BLaER1 (cell line): ENCODE results near the gene CHAMP1.
A peak's percentile ranks its signal among the peaks of the same experiment; 100 is the strongest.

Source experiments
- H3K27ac ChIP-seq: shearing (Covaris generic); formaldehyde crosslinking; 2 replicates; pipeline ENCODE4 v1.8.1; 2022
- H3K27me3 ChIP-seq: shearing (Covaris generic); formaldehyde crosslinking; 2 replicates; pipeline ENCODE4 v1.8.1; 2022
- H3K36me3 ChIP-seq: shearing (Covaris generic); formaldehyde crosslinking; 2 replicates; pipeline ENCODE4 v1.8.1; 2022
- H3K4me1 ChIP-seq: shearing (Covaris generic); formaldehyde crosslinking; 2 replicates; pipeline ENCODE4 v1.8.1; 2022
- H3K4me2 ChIP-seq: shearing (Covaris generic); formaldehyde crosslinking; 2 replicates; pipeline ENCODE4 v1.8.1; 2022
- H3K4me3 ChIP-seq: shearing (Covaris generic); formaldehyde crosslinking; 2 replicates; pipeline ENCODE4 v1.8.1; 2022
- H3K9ac ChIP-seq: shearing (Covaris generic); formaldehyde crosslinking; 2 replicates; pipeline ENCODE4 v1.8.1; 2022
- H3K9me3 ChIP-seq: shearing (Covaris generic); formaldehyde crosslinking; 2 replicates; pipeline ENCODE4 v1.8.1; 2022
- H4K20me1 ChIP-seq: shearing (Covaris generic); formaldehyde crosslinking; 2 replicates; pipeline ENCODE4 v1.8.1; 2022
- Cebpa-rat ChIP-seq: shearing (Covaris generic); IDR thresholded peaks from 2 replicates; pipeline ENCODE4 v1.8.1; 2022

The CHAMP1 gene

DNA sequence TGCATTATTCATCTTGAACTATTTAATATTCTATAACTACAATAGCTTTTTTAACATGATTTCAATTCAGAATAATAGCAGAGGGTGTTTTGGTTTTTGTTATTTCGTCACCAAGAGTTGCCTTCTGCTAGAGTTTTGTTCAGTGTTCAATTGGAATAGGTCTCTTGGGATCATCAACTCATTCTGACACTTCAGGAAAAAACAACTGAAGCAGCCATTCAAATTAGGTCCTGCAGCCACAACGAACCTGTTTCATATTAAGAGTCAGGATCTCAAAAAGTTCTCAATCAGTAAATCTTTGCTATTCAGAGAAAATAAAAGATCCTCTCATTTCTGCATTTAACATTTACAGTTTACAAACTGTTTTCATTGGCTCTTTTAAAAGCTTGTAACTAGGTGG lies 2.4 kb upstream of the CHAMP1 start:
- peaks cover 23% of the 10 kb centered on the region for H4K20me1 ChIP-seq
- TF ChIP-seq Cebpa-rat, result no peak
- no peaks in the 10 kb centered on the region for H3K27me3 ChIP-seq
- H3K27ac ChIP-seq, result no peak overlapping the region
- H3K4me3 ChIP-seq, result no peak overlapping the region
- no peak overlapping the region for H3K9ac ChIP-seq
- H3K4me1 ChIP-seq, result peaks cover 63% of the 10 kb centered on the region
- H3K36me3 ChIP-seq, result peaks cover 4% of the 10 kb centered on the region
- peak overlapping the region; percentile 79 for H3K4me2 ChIP-seq
- no peaks in the 10 kb centered on the region for H3K9me3 ChIP-seq

DNA sequence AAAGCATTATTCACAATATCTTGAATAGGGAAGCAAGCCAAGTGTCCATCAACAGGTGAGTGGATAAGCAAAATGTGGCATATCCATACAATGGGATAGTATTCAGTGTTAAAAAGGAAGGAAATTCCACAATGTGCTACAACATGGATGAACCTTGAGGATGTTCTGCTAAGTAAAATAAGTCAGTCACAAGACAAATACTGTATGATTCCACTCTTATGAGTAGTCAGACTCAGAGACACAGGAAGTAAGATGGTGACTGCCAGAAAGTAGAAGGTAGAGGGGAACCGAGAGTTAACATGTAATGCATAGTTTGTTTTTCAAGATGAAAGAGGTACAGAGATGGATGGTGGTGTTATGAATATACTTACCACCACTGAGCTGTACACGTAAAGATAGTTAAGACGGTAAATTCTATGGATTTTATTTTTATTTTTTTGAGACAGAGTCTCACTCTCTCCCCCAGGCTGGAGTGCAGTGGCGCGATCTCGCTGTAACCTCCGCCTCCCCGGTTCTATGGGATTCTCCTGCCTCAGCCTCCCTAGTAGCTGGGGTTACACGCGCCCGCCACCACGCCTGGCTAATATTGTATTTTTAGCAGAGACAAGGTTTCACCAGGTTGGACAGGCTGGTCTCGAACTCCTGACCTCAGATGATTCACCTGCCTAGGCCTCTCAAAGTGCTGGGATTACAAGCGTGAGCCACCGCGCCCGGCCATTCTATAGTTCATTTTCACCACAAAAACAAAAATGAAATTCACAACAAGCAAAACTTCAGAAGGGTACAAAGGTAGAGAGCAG lies 1.0 kb upstream of the CHAMP1 start:
- no peak for TF ChIP-seq Cebpa-rat
- Histone ChIP-seq H3K27ac (peak overlapping the region; percentile 95), H4K20me1 (peaks cover 36% of the 10 kb centered on the region), H3K4me2 (peak overlapping the region; percentile 79), H3K4me3 (peak overlapping the region; percentile 83), H3K9ac (peak overlapping the region; percentile 89), H3K9me3 (no peaks in the 10 kb centered on the region), H3K36me3 (peaks cover 13% of the 10 kb centered on the region; the same call in 1 of the 2 replicates), H3K4me1 (peaks cover 70% of the 10 kb centered on the region), H3K27me3 (no peaks in the 10 kb centered on the region)

DNA sequence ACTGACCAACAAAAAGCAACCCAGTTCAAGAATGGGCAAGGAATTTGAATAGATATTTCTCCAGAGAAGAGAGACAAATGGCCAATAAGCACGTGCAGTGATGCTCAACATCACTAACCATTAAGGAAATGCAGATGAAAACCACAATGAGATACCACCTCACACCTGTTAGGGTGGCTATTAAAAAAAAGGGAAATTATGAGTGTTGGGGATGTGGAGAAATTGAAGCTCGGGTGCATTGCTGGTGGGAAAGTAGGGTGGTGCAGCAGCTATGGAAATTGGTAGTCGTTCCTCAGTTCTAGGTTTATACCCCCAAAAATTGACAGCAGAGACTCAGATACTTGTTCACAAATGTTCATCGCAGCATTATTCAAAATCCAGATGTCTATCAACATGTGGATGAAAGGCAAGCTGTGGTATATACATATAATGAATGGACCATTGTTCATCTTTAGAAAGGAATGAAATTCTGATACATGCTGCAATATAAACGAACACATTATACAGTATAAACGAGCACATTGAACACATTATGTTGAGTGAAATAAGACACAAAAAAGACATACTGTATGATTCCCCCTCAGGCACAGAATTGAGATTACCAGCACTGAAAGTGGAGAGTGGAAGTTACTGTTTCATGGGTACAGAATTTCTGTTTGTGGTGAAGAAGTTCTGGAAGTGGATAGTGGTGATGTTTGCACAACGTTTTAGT lies 927 bp downstream of the CHAMP1 start:
- Histone ChIP-seq H3K36me3 (peaks cover 32% of the 10 kb centered on the region), H3K4me1 (peaks cover 82% of the 10 kb centered on the region), H4K20me1 (peaks cover 56% of the 10 kb centered on the region), H3K27me3 (no peaks in the 10 kb centered on the region), H3K4me3 (peak overlapping the region; percentile 83), H3K27ac (peak overlapping the region; percentile 95), H3K9ac (peak overlapping the region; percentile 89), H3K4me2 (peak overlapping the region; percentile 79), H3K9me3 (no peaks in the 10 kb centered on the region)
- TF ChIP-seq Cebpa-rat, result no peak

DNA sequence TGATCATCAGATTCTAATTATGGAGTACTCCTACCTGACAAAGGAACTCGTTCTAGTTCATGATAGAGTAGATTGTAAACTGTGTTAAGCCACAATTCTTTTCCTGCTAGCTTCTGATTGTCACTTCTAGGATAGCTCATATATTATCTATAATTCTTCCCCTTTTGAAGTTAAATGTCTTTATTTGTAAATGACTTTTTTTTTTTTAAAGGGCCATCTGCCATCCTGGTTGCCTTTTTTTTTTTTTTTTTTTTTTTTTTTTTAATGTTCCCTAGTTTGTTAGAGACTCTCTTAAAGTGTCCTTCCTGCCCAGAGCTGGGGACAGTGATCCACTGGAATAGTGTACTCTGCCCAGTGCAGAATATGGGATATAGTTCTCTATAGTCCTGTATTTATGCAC lies 4.3 kb downstream of the CHAMP1 start:
- Histone ChIP-seq H3K4me1 (peaks cover 48% of the 10 kb centered on the region), H3K9me3 (no peaks in the 10 kb centered on the region), H3K27ac (no peak overlapping the region), H3K27me3 (no peaks in the 10 kb centered on the region), H3K4me3 (no peak overlapping the region), H3K36me3 (peaks cover 65% of the 10 kb centered on the region), H3K4me2 (peak overlapping the region; percentile 13; the same call in 1 of the 2 replicates), H3K9ac (no peak overlapping the region), H4K20me1 (peaks cover 88% of the 10 kb centered on the region)
- no peak for TF ChIP-seq Cebpa-rat

DNA sequence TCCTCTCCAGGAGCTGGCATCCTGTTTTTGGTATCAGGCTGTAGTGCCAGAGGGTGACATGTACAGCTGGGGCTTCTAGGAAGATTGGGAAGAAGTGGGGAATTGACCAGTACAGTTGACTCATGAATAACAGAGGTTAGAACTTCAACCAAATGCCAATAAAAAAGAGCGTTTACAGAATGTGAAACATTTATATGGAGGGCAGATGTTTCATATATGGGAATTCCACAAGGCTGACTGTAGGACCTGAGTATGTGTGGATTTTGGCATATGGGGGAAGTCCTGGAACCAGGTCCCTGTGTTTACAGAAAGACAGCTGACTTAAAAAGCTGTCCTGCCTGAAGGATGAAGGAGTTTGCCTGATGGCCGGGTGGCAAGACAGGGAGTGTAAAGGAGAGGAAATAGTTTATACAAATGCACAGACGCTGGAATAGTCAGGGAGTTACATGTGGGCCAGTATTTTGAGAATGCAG lies 5.2 kb downstream of the CHAMP1 start:
- no peaks in the 10 kb centered on the region for H3K27me3 ChIP-seq

DNA sequence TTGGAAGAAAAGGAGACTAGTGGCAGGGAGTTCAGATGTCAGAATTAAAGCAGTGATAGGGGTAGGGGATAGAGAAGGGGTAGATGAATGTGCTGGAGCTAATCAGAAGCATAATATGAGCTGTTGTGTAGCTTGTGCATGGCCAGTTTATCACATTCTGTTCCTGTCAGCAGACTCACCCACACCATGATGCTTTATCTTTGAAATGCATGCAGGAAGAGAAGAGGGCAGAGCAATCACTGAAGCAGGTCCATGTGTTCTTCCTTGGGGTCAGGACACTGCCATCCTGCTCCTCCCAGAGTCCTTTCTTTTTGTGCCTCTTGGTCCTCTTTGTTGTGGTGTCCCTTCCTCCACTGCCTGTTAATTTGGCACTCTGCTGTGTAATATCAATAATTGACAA lies 5.8 kb downstream of the CHAMP1 start:
- Histone ChIP-seq H4K20me1 (peaks cover 91% of the 10 kb centered on the region), H3K9me3 (no peaks in the 10 kb centered on the region), H3K36me3 (peaks cover 80% of the 10 kb centered on the region), H3K4me3 (no peak overlapping the region), H3K4me2 (no peak overlapping the region), H3K27me3 (no peaks in the 10 kb centered on the region), H3K4me1 (peaks cover 47% of the 10 kb centered on the region), H3K27ac (no peak overlapping the region), H3K9ac (no peak overlapping the region)
- no peak for TF ChIP-seq Cebpa-rat

More for the DNA sequence above, 5.2 kb downstream of the CHAMP1 start:
- Histone ChIP-seq H4K20me1 (peaks cover 90% of the 10 kb centered on the region), H3K9ac (no peak overlapping the region), H3K36me3 (peaks cover 74% of the 10 kb centered on the region), H3K4me2 (no peak overlapping the region), H3K4me1 (peaks cover 45% of the 10 kb centered on the region), H3K9me3 (no peaks in the 10 kb centered on the region), H3K4me3 (no peak overlapping the region), H3K27ac (no peak overlapping the region)
- no peak for TF ChIP-seq Cebpa-rat

DNA sequence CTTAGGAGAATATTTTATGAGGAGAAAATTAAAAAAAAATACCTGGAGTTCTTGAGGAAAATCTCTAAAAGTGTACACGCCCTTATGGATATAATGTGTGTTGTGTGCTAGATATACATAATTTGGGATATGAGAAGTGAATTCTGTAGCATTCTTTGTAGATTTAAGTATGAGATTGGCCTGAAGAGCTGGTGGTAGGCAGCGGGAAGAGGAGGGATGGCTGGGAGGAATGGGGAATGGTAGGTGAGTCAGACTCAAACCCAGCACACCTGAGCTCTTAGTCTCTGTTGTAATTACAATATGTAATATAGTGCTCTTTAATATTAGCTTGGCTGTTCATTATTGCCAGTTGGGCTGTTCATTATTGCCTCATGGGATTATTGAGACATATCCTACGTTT lies 7.0 kb downstream of the CHAMP1 start:
- Histone ChIP-seq H3K27me3 (no peaks in the 10 kb centered on the region), H3K9ac (no peak overlapping the region), H4K20me1 (peaks cover 91% of the 10 kb centered on the region), H3K4me3 (no peak overlapping the region), H3K4me1 (peaks cover 47% of the 10 kb centered on the region), H3K9me3 (no peaks in the 10 kb centered on the region), H3K36me3 (peaks cover 92% of the 10 kb centered on the region), H3K4me2 (no peak overlapping the region), H3K27ac (no peak overlapping the region)
- no peak for TF ChIP-seq Cebpa-rat

DNA sequence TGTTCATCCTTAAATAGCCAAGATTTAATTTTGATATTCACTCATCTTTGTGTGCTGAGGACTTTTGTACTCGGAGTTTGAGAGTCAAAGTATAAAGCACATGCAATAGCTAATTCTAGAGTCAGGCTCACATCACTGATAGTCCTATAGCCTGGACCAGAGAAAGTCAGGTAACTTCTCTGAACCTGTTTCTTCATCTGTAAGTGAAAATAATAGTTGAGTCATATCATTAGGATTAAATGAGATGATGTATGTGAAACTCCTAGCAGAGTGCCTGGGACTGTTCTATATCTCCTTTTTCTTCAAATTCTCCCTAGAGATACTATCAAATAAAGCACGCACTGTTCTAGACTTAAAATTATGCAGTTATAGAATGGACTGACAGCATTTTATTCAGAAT lies 9.0 kb downstream of the CHAMP1 start:
- no peaks in the 10 kb centered on the region for H3K9me3 ChIP-seq
- peaks cover 33% of the 10 kb centered on the region for H3K4me1 ChIP-seq
- no peak overlapping the region for H3K4me2 ChIP-seq
- no peaks in the 10 kb centered on the region for H3K27me3 ChIP-seq
- H3K36me3 ChIP-seq, result peaks cover 91% of the 10 kb centered on the region
- no peak overlapping the region for H3K9ac ChIP-seq
- H4K20me1 ChIP-seq, result peaks cover 88% of the 10 kb centered on the region
- TF ChIP-seq Cebpa-rat, result no peak
- H3K27ac ChIP-seq, result no peak overlapping the region
- H3K4me3 ChIP-seq, result no peak overlapping the region

DNA sequence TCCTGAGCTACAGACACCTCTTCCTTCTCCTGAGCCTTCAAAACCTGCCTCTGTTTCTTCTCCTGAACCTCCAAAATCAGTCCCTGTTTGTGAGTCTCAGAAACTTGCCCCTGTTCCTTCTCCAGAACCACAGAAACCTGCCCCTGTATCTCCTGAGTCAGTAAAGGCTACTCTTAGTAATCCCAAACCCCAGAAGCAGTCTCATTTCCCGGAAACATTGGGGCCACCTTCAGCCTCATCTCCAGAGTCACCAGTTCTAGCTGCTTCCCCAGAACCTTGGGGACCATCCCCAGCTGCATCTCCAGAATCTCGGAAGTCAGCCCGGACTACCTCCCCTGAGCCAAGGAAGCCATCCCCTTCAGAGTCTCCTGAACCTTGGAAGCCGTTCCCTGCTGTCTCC lies 10.0 kb downstream of the CHAMP1 start:
- Histone ChIP-seq H3K9me3 (no peaks in the 10 kb centered on the region), H3K4me3 (no peak overlapping the region), H3K9ac (no peak overlapping the region), H3K4me2 (no peak overlapping the region), H3K36me3 (peaks cover 91% of the 10 kb centered on the region), H3K27me3 (no peaks in the 10 kb centered on the region), H3K4me1 (peaks cover 24% of the 10 kb centered on the region), H4K20me1 (peaks cover 80% of the 10 kb centered on the region), H3K27ac (no peak overlapping the region)
- no peak for TF ChIP-seq Cebpa-rat

DNA sequence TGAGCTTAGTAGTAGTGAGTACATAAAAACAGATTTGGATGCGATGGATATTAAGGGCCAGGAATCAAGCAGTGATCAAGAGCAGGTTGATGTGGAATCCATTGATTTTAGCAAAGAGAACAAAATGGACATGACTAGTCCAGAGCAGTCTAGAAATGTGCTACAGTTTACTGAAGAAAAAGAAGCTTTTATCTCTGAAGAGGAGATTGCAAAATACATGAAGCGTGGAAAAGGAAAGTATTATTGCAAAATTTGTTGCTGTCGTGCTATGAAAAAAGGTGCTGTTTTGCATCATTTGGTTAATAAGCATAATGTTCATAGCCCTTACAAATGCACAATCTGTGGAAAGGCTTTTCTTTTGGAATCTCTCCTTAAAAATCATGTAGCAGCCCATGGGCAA lies 11.4 kb downstream of the CHAMP1 start:
- H3K36me3 ChIP-seq, result peaks cover 89% of the 10 kb centered on the region
- H3K4me3 ChIP-seq, result no peak overlapping the region
- H3K27me3 ChIP-seq, result no peaks in the 10 kb centered on the region
- no peak overlapping the region for H3K27ac ChIP-seq
- 0 out of 2 replicates have a peak overlapping the region, but pooled peaks have one; percentile 5 for H3K4me2 ChIP-seq
- H4K20me1 ChIP-seq, result peaks cover 66% of the 10 kb centered on the region
- TF ChIP-seq Cebpa-rat, result no peak
- H3K9ac ChIP-seq, result no peak overlapping the region
- H3K9me3 ChIP-seq, result no peaks in the 10 kb centered on the region
- peaks cover 15% of the 10 kb centered on the region; the same call in 1 of the 2 replicates for H3K4me1 ChIP-seq
